Right atrium auricular region (tissue), 2 donors: ENCODE results near the gene RNPEPL1. TPM values are rescaled to one million over a fixed set of nuclear protein-coding genes. Genes with fewer than 3 reads are reported as not detected.

ENCODE experiments used
- DNase-seq: peaks from one replicate; pipeline ENCODE4 v3.0.0-alpha.2; 2019; ENCODE audit warnings: low spot score
- H3K27ac ChIP-seq, 2 donors: fragments of 200-600 bp; sonication (generic); 1 replicate in 1 of 2; 2 replicates in 1 of 2; pipeline ENCODE4 v1.5.1; 2016 to 2019
- H3K27me3 ChIP-seq, 2 donors: fragments of 200-600 bp; sonication (generic); one replicate each; pipeline versions ENCODE4 v1.5.1 to v1.6.0; 2017 to 2019
- H3K36me3 ChIP-seq: fragments of 200-600 bp; sonication (generic); one replicate; pipeline ENCODE4 v1.5.1; 2016
- H3K4me1 ChIP-seq, 2 donors: fragments of 200-600 bp; sonication (generic); one replicate each; pipeline versions ENCODE4 v1.5.1 to v1.6.0; 2017 to 2019
- H3K4me3 ChIP-seq, 2 donors: fragments of 200-600 bp; sonication (generic); 1 replicate in 1 of 2; 2 replicates in 1 of 2; pipeline ENCODE4 v1.5.1; 2017 to 2019; ENCODE audit warnings: mild to moderate bottlenecking in 1 of 2, moderate library complexity in 1 of 2
- H3K9me3 ChIP-seq, 2 donors: fragments of 200-600 bp; sonication (generic); one replicate each; pipeline ENCODE4 v1.5.1; 2019
- CTCF ChIP-seq, 2 donors: fragments of 200-600 bp; sonication (generic); IDR thresholded peaks; one replicate each; pipeline ENCODE4 v1.5.1; 2019; ENCODE audit warnings: antibody characterized with exemption in 2 of 2
- total RNA-seq, 2 donors: library from RNA; depleted of rRNA; stranded (reverse); fragments of >200 nt; gene quantifications; one replicate each; pipeline ENCODE4 v1.1.0, GENCODE V29; 2016

Gene RNPEPL1
- total RNA-seq, 2 donors from 2014 or later: 62.0 to 76.3 TPM

GRCh38 chr2:240599141-240599583 is 30.9 kb downstream of the RNPEPL1 start:
- no peak overlapping the region for H3K4me3 ChIP-seq
- DNase-seq: no peak
- no peaks in the 10 kb centered on the region for H3K27me3 ChIP-seq
- TF ChIP-seq CTCF (IDR thresholded peaks at IDR 0.05): no peak
- no peaks in the 10 kb centered on the region for H3K9me3 ChIP-seq
- H3K27ac ChIP-seq: no peak overlapping the region
- H3K4me1 ChIP-seq: peaks cover 0 to 32% of the 10 kb centered on the region in 2 donors
- peaks cover 18% of the 10 kb centered on the region for H3K36me3 ChIP-seq

GRCh38 chr2:240600451-240600961 is 32.2 kb downstream of the RNPEPL1 start:
- peaks cover 18% of the 10 kb centered on the region for H3K36me3 ChIP-seq
- no peak for DNase-seq
- TF ChIP-seq CTCF (IDR thresholded peaks at IDR 0.05): no peak

DNA sequence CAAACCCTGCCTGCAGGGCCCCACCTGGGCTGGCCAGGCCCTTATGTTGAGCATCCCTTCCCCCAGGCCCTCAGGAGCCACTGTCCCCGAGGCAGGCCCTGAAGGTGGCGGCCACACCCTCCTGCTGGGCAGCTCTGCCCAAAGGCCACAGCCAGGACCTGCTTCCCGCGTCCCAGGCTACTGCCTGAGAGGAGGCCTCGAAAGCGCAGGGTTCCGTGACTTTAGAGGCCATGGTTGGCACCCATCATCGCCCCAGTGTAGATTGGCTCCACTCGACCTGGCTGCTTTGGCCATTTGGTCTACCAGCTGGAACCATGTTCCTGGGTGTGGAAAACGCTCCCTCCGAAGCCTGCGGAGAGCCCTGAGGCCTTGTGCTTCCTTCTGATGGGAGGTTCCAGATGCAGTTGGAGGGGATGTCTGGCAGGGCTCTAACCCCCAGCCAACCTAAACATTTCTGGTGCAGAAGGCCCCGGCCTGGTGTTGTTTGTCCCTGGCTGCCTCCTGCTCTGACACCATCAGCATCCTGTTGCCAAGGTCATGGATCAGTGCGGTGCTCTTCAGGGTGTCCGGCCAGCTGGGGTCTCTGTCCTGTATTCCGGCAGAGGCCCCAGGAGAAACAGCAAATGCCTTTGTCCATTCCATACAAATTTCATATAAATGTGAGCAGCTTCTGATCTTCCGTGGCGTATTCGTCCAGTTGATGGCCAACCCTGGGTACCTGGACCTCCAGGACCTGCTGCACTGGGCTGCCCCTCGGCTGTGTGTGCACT is 33.0 kb downstream of the RNPEPL1 start:
- peaks cover 0 to 18% of the 10 kb centered on the region in 2 donors for H3K4me1 ChIP-seq
- no peak for DNase-seq
- H3K27me3 ChIP-seq: no peaks in the 10 kb centered on the region
- no peak overlapping the region for H3K4me3 ChIP-seq
- no peak overlapping the region for H3K27ac ChIP-seq
- H3K36me3 ChIP-seq: peaks cover 18% of the 10 kb centered on the region
- TF ChIP-seq CTCF (IDR thresholded peaks at IDR 0.05): no peak
- no peaks in the 10 kb centered on the region for H3K9me3 ChIP-seq

More at GRCh38 chr2:240600451-240600961, 32.2 kb downstream of the RNPEPL1 start:
- H3K27me3 ChIP-seq: no peaks in the 10 kb centered on the region
- no peaks in the 10 kb centered on the region for H3K9me3 ChIP-seq
- peaks cover 0 to 25% of the 10 kb centered on the region in 2 donors for H3K4me1 ChIP-seq
- H3K4me3 ChIP-seq: no peak overlapping the region
- H3K27ac ChIP-seq: no peak overlapping the region

GRCh38 chr2:240601831-240602160 is 33.5 kb downstream of the RNPEPL1 start:
- Histone ChIP-seq H3K4me1 (peaks cover 0 to 14% of the 10 kb centered on the region in 2 donors), H3K4me3 (no peak overlapping the region), H3K27ac (no peak overlapping the region), H3K36me3 (peaks cover 18% of the 10 kb centered on the region), H3K9me3 (no peaks in the 10 kb centered on the region), H3K27me3 (no peaks in the 10 kb centered on the region)
- DNase-seq: no peak
- no peak for TF ChIP-seq CTCF (IDR thresholded peaks at IDR 0.05)

DNA sequence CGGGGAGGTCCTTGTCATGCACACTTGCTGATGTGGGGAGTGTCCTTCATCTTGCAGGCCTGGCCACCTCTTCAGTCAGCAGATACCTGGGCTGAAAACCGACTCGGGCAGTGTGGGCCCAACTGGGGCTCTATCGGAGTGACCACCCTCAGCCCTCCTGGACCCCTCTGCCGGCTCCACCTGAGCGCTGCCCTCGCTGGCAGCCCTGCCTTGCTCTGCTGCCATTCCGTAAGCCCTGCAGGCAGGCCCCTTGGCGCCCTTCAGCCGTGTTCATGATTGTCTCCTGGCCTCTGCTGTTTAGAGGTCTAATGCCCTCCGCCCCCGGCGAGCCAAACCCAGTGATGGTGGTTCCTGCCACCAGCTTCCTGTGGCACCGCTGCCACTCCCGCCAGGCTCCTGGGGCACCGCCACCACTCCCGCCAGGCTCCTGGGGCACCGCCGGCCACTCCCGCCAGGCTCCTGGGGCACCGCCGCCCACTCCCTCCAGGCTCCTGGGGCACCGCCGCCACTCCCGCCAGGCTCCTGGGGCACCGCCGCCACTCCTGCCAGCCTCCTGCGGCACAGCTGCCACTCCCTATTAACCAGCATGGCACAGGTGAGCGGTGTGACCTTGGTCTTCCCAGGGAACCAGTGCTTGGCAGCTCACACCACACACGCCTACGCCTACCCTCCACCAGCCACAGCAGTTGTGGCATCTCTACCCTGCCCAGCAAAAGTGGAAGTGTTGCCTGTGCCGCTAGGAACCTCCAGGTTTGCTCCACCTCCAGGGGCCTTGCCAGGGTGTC is 34.2 kb downstream of the RNPEPL1 start:
- Histone ChIP-seq H3K36me3 (peaks cover 18% of the 10 kb centered on the region), H3K27ac (no peak overlapping the region), H3K27me3 (no peaks in the 10 kb centered on the region), H3K4me3 (no peak overlapping the region), H3K4me1 (peaks cover 0 to 9% of the 10 kb centered on the region in 2 donors), H3K9me3 (no peaks in the 10 kb centered on the region)
- no peak for TF ChIP-seq CTCF (IDR thresholded peaks at IDR 0.05)
- no peak for DNase-seq
